Heart left ventricle (tissue), 13 donors: Measurements from ENCODE around the gene CNTF.

ENCODE experiments used
- CTCF ChIP-seq, 12 donors: fragments of 200-600 bp; sonication (generic) in 4 of 12; IDR thresholded peaks; one replicate each; pipeline versions ENCODE4 v1.5.0 to v1.8.0; 2018 to 2022; ENCODE audit warnings: antibody characterized with exemption in 12 of 12, mild to moderate bottlenecking in 5 of 12
- POLR2A ChIP-seq, 2 donors: fragments of 450-650 bp; IDR thresholded peaks; one replicate each; pipeline ENCODE4 v1.6.1; 2017; ENCODE audit warnings: antibody characterized with exemption in 2 of 2, mild to moderate bottlenecking in 2 of 2, moderate library complexity in 2 of 2
- donor health status: ischemic (EF 13 %, LVEDD 7.1; RV severe dilation, severe dysfunction).
- donor health status: DM: no; HTN: yes; CAD: no.
- donor health status: DM: no; HTN: no; CAD: no.
- donor health status: ischemic (EF 25% LVEDD 6.9; RV normal size, moderate dysfunction).
- donor health status: ischemic (EF 25% LVEDD 5.7; RV mildly dilated, moderate dysfunction).
- donor health status: ischemic (EF 35%, LVEDD 5.7; RV mildly dilated, moderate dysfunction).
- donor health status: nonischemic (EF 11% LVEDD 7.7; RV severe dilation, severe dysfunction).
- donor health status: DM: yes; HTN: yes; CAD: no.
- donor health status: PGD.
- donor health status: ischemic (EF 29% LVEDD 5.4; RV normal size, mild dysfunction).
- donor health status: nonischemic (EF 23%, LVEDD 6.1; RV moderate dilation, normal function).

GRCh38 chr11:58575377-58576020 is 47.0 kb upstream of the CNTF start, which contains the start of gene LPXN:
- no peak for TF ChIP-seq CTCF (IDR thresholded peaks at IDR 0.05)
- TF ChIP-seq POLR2A (IDR thresholded peaks at IDR 0.05) = no peak
